ENCODE measurements around the gene XPNPEP2.

DNA sequence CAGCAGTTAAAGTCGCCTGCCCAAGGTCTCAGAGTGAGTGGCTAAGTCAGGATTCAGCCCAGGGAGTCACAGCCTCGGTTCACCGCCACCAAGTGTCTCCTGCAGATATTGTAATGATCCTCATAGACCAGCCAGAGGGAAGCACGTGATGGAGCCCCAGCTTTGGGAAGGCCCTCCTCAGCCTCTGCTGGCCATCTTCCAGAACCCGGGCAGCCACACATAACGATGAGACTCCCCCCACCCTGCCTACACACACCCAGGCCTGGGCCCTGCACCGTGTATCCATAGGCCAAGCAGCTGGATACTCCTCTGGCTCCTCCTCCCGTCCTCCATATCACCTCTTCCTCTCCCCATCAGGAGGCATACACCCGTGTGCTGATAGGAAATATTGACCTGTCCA, 21.4 kb downstream of the XPNPEP2 start:
- TF ChIP-seq GATA2 (IDR thresholded peaks at IDR 0.05; ENCODE audit: low read depth, low read length) (no peak), GATA3 (IDR thresholded peaks at IDR 0.05; ENCODE audit: low read depth, low read length) (no peak)
